ENCODE measurements around the gene CATSPERB. TPM values are rescaled to one million over a fixed set of nuclear protein-coding genes. Genes with fewer than 3 reads are reported as not detected.
"Not testable (repeated sequence)": the region's sequence is repeated elsewhere in the genome, so short reads cannot be mapped to it uniquely, and the experiment has no call there.

The CATSPERB gene
- total and polyA plus RNA-seq, 3 donors from 2014 or later = 5.0 to 6.4 (median 6.1) TPM

- intact Hi-C loops (cut with DNase I; ENCODE audit: low total_unique reads) = no loop called here
- 74 to 84% methylated on average over 1 of the region's 1 CpG for WGBS, 2 donors
- no peak for TF ChIP-seq CTCF (IDR thresholded peaks at IDR 0.05)
- TF ChIP-seq POLR2A (IDR thresholded peaks at IDR 0.05) = no peak
- no peak for DNase-seq
- no peak overlapping the region for H3K4me3 ChIP-seq
- no peaks in the 10 kb centered on the region for H3K4me1 ChIP-seq
- H3K9me3 ChIP-seq = no peaks in the 10 kb centered on the region
- no peaks in the 10 kb centered on the region for H3K36me3 ChIP-seq (ENCODE audit: low read depth, missing control alignments)
- no peaks in the 10 kb centered on the region for H3K27me3 ChIP-seq
- H3K27ac ChIP-seq = no peak overlapping the region
These were observed 38.5 kb downstream of the CATSPERB start for GRCh38 chr14:91693346-91693745.

GRCh38 chr14:91692075-91692474 is 39.8 kb downstream of the CATSPERB start:
- no peaks in the 10 kb centered on the region for H3K36me3 ChIP-seq (ENCODE audit: low read depth, missing control alignments)
- H3K9me3 ChIP-seq = no peaks in the 10 kb centered on the region
- no peaks in the 10 kb centered on the region for H3K27me3 ChIP-seq
- H3K27ac ChIP-seq = no peak overlapping the region
- DNase-seq = no peak
- TF ChIP-seq CTCF (IDR thresholded peaks at IDR 0.05) (no peak), POLR2A (IDR thresholded peaks at IDR 0.05) (no peak)
- WGBS, 2 donors = 92 to 96% methylated on average over 7 of the region's 7 CpGs
- no peaks in the 10 kb centered on the region for H3K4me1 ChIP-seq
- intact Hi-C loops (cut with DNase I; ENCODE audit: low total_unique reads) = no loop called here
- H3K4me3 ChIP-seq = no peak overlapping the region

GRCh38 chr14:91689608-91690007 is 42.3 kb downstream of the CATSPERB start:
- Histone ChIP-seq H3K4me3 (no peak overlapping the region), H3K4me1 (no peaks in the 10 kb centered on the region), H3K36me3 (ENCODE audit: low read depth, missing control alignments) (no peaks in the 10 kb centered on the region), H3K27me3 (no peaks in the 10 kb centered on the region), H3K27ac (no peak overlapping the region), H3K9me3 (no peaks in the 10 kb centered on the region)
- TF ChIP-seq POLR2A (IDR thresholded peaks at IDR 0.05) (no peak), CTCF (IDR thresholded peaks at IDR 0.05) (no peak)
- WGBS, 2 donors = 91 to 92% methylated on average over 1 of the region's 1 CpG
- intact Hi-C loops (cut with DNase I; ENCODE audit: low total_unique reads) = no loop called here
- DNase-seq = no peak

GRCh38 chr14:91687436-91687835 is 44.5 kb downstream of the CATSPERB start:
- H3K4me3 ChIP-seq; DNase-seq; H3K36me3 ChIP-seq (ENCODE audit: low read depth, missing control alignments); H3K27me3 ChIP-seq; H3K4me1 ChIP-seq; intact Hi-C loops (cut with DNase I; ENCODE audit: low total_unique reads); H3K9me3 ChIP-seq; H3K27ac ChIP-seq: not testable (repeated sequence)
- 88 to 94% methylated on average over 4 of the region's 4 CpGs for WGBS, 2 donors

- Histone ChIP-seq H3K27me3 (no peaks in the 10 kb centered on the region), H3K9me3 (no peaks in the 10 kb centered on the region), H3K27ac (no peak overlapping the region), H3K36me3 (ENCODE audit: low read depth, missing control alignments) (no peaks in the 10 kb centered on the region), H3K4me1 (no peaks in the 10 kb centered on the region), H3K4me3 (no peak overlapping the region)
- WGBS, 2 donors = 79 to 83% methylated on average over 1 of the region's 1 CpG
- DNase-seq = no peak
- intact Hi-C loops (cut with DNase I; ENCODE audit: low total_unique reads) = no loop called here
- TF ChIP-seq POLR2A (IDR thresholded peaks at IDR 0.05) = no peak
- no peak for TF ChIP-seq CTCF (IDR thresholded peaks at IDR 0.05)
These were observed 46.3 kb downstream of the CATSPERB start for GRCh38 chr14:91685600-91685999.
